Measurements from ENCODE around the gene RASGRP4.
"Not testable (repeated sequence)": the region's sequence is repeated elsewhere in the genome, so short reads cannot be mapped to it uniquely, and the experiment has no call there.

Gene RASGRP4

DNA sequence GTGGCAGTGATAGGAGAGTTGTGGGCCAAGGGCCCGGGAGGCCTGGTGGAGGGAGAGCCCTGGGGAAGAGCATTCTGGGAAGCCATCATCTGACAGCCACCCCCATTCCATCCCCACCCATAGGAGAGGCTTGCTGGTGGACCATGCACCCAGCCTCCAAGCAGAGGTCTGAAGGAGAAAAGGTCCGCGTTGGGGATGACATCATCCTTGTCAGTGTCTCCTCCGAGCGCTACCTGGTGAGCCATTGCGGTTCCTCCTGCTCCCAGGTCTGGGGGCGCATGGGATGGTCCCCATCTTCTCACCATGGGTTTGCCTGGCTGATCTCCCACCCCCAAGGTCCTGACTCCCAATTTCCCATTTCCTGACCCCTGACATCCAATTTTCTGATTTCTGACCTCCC is 18.0 kb upstream of the RASGRP4 start:
- DNase-seq: no peak

DNA sequence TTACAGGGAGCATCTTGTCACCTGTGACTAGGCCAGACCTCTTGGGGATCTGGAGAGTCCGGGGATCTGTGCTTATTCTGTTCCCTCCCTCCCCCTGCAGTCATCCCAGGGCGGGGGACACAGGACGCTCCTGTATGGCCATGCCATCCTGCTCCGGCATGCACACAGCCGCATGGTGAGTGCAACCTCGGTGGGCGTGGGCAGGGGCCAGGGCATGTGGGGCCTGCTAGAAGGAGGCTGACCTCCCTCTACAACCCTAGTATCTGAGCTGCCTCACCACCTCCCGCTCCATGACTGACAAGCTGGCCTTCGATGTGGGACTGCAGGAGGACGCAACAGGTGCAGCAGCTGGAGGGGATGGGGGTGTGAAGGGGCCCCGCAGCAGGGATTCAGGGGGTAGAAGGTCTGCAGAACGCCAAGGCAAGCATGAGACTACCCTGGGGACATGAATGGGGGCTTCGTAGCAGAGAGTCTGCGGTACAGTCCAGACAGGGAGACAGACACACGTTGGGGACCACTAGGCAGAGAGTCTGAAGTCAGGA is 17.5 kb upstream of the RASGRP4 start:
- DNase-seq: no peak

DNA sequence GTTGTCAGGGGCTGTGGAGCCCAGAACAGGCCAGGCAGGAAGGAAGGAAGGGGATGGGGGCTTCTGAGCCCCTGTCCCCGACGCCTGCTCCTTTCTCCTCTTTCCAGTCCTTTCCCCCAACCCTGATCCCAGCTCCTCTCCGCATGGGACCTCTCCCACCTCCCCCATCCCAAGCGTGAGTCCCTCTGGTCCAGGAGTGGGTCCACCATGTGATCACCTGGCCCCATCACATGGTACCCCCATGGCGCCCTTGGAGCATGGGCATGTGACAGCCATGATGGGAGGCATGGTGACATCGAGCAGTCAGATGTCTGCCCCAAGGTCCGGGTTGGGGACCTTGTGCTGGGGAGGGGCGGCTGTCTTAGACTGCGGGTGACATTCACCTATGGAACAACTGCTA is 16.7 kb upstream of the RASGRP4 start:
- DNase-seq: no peak

DNA sequence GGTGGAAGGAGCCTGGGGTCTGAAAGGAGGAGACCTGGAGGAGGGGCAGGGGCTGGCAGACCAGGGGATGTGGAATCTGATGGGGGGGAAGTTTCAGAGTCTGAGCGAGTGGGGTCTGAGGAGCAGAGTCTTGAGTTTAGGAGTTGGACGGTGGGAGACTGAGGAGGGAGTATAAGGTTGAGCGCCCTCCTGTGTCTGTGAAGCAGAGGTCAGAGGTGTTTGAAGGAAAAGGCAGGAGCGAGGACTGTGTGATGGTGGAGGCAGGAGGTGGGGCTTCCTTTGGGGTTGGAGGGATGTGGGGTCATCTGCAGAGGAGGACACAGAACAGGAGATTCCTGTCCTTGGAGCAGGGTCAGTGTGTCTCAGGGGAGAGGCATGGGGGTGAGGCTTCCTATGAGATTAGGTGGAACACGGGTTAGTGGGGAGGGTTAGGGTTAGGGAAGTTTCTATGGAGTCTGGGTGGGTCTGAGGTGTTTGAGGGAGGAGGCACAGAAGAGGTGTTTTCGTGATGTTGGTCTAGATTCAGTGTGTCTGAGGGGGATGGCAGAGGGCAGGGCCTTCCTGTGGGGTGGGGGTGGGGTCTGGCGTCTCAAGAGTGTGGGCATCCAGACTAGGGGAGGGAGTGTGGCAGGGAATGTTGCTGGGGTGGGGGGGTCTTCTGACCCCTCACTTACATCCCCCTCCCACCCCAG is 15.8 kb upstream of the RASGRP4 start:
- DNase-seq: no peak

DNA sequence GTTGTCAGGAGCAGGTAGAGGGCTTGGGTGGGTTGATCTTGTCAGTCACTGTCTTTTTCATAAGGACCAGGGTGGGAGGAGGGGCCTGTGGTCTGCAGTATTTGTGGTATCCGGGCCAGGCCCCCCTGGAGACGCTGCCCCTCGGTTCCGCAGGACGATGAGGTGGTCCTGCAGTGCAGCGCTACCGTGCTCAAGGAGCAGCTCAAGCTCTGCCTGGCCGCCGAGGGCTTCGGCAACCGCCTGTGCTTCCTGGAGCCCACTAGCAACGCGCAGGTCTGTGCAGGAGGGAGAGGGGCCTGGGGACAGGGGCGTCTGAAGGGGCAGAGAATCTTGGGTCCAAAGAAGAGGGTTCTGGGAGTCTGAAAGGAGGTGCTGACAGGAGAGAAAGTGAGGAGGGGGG is 14.6 kb upstream of the RASGRP4 start:
- no peak for DNase-seq

DNA sequence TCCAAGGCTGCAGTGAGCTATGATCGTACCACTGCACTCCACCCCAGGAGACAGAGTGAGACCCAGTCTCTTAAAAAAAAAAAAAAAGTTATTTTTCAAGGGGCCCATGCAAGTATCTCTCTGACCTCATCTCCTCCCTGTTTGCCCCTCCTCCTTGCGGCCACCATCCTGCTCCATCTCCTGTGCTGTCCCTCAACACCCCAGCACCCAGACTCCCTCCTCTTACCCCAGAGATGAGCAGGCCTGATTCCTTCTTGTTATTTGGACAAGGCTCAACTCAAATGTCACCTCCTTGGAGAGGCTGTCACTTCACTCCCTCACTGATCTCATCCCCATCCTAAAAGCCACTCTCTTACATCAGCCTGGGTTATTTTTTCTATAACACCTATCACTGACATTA is 11.9 kb upstream of the RASGRP4 start:
- DNase-seq: no peak

DNA sequence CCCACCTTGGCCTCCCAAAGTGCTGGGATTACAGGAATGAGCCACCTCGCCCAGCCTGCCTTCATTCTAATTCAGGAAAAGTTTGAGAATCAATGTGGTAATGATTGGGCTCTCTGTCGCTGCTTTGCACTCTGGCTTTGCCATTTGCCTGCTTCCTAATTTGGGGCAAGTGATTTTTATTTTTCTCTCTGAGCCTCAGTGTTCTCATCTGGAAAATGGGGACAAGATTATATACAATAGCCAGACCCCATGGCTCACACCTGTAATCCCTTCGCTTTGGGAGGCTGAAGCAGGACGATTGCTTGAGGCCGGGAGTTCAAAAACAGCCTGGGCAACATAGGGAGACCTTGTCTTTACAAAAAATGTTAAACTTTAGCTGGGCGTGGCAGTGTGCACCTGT is 11.3 kb upstream of the RASGRP4 start:
- DNase-seq: no peak

DNA sequence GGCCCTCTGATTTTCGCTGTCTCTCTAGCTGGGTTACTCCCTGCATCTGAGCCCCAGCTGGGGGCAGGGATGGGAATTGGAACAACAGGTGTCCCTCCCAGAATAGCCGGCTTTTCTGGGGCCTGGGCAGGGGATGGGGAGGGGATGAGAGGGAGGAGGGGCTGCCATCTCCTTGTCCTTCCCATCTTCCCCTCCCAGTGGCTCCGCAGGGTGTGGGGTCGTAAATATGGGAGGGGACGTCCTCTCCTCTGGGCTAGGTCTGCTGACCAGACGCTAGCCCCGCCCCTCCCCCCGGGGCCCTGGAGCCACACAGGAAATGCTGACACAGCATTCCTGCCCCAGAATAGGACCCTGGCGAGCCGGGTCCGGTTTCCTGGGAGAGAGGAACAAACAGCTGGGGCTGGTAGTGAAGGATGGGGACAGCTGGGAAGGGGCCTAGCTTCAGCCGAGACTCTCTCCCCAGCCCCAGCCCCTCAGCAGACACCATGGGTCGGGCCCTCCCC is 8.6 kb upstream of the RASGRP4 start:
- no peak for DNase-seq

DNA sequence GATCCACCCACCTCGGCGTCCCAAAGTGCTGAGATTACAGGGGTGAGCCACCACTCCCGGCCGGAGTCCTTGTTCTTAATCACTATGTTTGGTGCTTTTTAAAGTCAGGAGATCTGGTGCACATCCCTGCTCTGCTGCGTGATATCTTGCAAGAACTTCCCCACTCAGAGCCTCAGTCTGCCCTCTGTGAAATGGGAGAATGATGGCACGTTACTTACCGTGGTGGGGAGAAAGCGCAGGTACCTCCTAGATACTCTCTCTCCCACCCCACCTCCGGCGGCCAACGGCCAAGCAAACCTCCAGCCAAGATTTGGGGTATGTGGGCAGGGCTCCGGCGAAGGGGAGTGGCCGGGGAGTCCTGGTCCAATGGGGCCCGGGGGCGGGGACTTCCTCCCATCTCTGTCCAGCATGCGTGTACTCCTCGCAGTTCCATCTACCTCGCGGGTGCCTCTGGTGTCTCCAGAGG is 7.3 kb upstream of the RASGRP4 start, which contains the start of gene RYR1:
RYR1 (plus strand) TSS at position 424 of the 466 bp plus-strand sequence. CDS start 139 bp downstream, outside the sequence.
- DNase-seq: no peak

DNA sequence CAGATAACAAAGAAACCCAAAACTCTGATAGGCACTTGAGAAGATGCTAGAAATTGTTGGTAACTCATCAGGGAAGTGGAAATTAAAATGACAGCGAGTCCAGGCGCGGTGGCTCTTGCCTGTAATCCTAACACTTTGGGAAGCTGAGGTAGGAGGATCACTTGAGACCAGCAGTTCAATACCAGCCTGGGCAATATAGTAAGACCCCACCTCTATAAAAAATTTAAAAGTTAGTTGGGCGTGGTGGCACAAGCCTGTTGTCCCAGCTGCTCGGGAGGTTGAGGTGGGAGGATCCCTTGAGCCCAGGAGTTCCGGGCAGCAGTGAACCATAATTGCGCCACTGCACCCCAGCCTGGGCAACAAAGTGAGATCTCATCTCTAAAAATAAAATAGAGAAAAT is 4.9 kb upstream of the RASGRP4 start:
- DNase-seq: no peak

DNA sequence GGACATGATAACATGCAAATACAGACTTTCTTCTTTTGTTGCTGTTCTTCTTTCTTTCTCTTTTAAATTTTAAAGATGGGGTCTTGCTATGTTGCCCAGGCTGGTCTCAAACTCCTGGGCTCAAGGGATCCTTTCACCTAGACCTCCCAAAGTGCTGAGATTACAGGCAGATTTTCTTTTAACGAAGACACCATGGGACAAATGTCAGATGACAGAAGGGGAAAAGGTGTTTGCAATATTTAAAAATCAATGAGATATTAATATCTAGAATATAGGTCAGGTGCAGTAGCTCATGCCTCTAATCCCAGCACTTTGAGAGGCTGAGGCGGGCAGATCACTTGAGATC is 3.8 kb upstream of the RASGRP4 start:
- no peak for DNase-seq

DNA sequence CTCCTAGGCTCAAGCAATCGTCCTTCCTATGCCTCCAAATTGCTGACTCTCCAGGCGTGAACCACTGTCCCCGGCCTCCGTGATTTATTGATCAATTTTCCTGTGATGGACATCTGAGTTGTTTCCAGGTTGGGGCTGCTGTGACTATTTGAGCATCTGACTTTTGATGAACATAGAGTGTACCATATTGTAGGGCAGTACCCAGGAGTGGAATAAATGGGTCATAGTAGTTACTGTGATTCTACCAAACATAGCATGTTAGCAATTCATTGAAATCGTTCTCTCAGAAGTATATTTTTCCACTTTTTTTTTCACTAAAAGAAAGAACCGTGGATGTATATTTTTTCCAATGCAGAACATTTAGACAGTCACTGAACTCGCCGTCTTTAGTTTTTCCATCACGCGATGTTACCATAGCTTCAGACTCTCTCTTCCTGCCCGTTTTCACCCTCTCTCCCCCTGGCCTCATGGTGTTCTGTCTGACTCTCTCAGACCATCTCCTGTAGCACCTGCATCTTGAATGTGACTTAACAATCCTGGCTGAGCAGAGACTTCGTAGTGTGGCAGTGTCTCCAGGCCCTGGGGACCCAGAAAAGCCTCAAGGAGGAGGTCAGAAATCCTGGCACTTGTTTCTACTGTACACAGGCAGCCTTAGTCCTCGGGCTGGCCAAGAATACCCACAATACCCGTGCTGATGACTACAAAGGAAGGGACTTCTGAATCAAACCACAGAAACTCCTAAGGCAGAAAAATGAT is 3.2 kb upstream of the RASGRP4 start:
- no peak for DNase-seq

DNA sequence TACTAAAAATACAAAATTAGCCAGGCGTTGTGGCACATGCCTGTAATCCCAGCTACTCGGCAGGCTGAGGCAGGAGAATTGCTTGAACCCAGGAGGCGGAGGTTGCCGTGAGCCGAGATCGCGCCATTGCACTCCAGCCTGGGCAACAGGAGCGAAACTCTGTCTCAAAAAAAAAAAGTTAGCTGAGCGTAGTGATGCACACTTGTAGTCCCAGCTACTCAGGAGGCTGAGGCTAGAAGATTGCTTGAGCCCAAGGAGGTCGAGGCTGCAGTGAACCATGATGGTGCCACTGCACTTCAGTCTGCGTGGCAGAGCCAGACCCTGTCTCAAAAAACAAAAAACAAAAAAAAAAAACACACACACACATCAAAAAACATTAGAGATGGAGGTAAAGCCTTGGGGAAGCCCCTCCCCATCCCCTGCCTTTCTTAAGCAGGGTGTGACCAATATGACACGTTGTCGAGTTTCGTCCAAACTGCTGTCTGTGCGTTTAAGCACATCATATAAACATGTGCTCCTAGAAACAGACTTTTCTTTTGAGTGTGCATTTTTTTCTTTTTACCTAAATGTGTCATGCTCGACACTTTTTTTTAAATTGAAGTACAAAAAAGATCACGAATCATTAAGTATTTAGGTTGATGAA is 1.1 kb upstream of the RASGRP4 start:
- not testable (repeated sequence) for DNase-seq

DNA sequence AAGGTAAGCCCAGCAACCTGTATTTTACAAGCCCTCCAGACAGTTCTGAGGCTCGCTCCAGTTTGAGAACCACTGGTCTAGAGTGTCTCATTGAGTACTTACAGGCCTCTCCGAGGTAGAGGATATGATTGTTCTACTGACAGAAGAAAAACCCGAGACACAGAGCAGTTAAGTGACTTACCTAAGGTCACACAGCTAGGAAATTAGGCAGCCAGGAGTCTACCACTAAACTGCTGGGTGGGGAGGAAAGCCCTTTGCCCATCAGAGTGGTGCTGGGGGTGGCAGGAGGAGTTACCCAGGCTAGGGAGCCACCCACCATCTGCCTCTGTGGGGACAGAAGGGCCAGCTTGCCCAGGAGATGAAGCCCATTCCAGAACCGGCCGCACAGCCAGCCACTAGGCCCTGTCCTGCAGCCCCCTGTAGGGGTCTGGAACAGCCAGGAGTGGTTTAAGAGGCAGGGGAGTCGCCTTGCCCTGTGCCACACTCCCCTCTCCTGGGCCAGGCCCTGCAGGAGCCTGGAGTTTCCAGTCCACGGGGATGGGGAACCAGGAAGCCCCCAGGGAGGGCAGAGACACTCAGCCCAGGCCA is 703 bp downstream of the RASGRP4 start:
- no peak for DNase-seq

DNA sequence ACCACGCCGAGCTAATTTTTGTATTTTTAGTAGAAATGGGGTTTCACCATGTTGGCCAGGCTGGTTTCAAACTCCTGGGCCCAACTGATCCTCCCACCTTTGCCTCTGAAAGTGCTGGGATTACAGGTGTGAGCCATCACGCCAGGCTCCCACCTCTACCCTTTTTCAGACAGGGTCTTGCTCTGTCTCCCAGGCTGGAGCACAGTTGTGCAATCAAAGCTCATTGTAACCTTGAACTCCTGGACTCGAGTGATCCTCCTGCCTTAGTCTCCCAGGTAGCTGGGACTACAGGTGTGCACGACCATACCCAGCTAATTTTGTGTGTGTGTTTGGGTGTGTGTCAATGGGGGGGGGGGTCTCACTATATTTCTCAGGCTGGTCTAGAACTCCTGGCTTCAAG is 1.7 kb downstream of the RASGRP4 start:
- DNase-seq: no peak

DNA sequence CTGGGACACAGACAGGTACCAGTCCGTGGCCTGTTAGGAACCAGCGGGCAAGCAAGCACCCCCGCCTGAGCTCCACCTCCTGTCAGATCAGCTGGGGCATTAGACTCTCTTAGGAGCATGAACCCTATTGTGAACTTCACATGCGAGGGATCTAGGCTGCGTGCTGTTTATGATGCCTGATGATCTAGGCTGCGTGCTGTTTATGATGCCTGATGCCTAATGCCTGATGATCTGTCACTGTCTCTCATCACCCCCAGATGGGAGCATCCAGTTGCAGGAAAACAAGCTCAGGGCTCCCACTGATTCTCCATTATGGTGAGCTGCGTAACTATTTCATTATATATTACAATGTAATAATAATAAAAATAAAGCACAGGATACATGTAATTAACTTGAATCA is 3.6 kb downstream of the RASGRP4 start:
- DNase-seq: no peak

DNA sequence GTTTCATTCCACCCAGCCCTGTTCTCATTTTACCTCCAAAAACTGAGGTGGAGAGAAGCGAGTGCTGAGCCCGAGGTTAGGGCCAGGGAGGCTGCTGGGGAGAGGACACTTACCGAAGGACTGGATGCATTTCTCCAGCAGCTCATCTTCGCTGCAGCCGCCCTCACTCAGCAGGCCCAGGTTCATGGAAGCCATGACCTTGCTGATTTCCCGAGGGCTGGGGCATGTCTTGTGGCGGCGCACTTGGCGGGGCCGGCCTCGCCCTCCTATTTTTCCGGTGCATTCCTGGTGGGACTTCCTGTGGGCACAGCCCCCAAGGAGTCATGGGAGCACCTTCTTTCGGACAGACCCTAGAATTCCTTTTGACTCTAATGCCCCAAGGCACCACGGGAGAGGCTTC is 4.2 kb downstream of the RASGRP4 start:
- DNase-seq: no peak

DNA sequence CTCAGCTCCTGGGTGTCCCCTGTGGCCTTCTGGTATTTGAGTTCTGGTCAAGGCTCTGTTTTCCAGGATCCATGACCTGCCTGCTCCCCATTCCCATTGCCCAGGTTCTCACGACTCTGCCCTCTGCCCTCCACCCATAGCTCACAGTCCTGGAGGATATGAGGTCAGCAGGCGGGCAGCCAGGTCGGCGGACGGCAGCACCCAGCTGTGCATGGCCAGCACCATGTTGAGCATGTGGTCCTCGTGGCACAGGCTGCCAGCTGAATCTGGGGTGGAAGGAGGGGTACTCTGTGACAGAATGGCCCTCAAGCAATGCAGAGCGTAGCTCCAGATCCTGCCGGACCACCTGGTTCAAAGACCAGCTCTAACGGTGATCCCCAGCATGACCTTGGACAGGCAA is 5.1 kb downstream of the RASGRP4 start:
- DNase-seq: no peak

DNA sequence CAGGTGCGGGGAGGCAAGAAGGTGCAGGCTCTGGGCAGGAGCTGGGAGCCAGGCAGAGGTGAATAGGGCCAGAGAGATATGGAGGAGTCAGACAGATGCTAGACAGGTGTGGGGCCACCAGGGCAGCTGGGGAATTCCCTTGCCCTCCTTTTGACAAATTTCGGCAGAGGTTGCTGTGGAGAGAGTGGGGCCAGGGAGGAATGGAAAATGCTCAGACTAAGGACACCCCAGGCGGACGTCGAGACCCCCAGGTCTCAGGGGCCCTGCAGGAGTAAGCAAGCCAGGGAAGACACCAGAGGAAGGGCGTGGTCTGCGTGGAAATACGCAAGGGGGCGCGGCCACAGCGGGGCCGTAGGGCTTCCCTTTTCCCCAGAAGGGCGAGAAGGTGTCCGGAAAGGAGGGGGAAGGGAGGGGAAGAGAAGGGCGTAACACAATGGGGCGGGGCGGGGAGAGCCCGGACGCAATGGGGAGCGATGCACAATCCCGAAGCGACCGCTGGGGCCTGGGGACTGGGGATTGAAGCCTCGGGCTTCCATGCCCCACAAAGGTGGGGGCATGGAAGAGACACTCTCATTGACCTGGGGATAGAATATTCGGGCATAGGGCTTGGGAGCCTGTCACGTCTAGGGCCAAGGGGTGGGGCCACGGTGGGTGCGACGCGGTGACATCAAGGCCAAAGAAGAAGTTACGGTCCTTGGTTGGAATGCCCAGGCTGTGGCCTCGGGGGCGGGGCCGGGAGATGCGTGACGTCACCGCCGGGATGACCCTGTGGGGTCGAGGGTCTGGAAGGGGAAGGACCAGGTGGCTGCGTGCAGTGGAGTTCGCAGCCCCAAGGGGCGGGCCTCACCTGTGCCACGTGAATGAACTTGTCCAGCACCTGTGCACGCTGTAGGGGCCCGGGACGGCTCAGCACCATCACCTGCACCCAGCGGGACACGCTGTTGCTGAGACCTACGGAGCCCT is 8.2 kb downstream of the RASGRP4 start:
- DNase-seq: no peak

DNA sequence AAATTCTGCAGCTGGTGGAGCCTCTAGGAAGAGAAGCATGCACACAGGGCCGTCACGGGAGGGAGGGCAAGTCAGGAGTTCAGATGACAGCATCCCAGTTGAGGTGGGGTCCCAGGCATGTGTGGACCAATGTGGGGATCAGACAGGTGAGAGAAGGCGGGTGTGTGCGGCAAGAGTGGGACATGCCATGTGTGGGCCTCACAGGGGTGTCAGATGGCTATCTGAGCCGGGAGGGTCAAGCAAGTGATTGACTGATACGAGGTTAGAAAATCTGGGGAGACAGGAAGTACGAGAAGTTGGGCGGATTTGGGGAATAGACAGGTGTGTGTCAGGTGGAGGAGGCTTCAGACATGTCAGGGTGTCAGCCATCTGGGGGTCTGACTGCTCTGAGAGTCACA is 8.9 kb downstream of the RASGRP4 start:
- DNase-seq: no peak

DNA sequence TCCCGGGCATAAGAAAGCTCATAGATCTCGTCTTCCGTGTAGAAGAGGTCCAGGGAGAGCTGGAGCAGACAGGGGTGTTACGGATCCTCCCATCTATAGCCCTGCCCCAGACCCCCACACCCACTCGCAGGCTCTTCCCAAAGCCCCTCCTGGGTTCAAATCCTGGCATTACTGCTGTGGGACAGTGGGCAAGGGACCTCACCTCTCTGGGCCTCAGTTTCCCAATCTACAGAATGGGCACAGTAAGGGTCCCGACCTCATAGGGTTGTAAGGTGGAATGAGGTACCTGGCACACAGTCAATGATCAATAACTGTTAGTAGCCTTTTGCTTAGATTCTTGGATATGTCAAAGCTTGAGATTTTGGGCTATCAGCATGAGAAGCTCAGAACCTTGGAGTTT is 12.6 kb downstream of the RASGRP4 start:
- no peak for DNase-seq

DNA sequence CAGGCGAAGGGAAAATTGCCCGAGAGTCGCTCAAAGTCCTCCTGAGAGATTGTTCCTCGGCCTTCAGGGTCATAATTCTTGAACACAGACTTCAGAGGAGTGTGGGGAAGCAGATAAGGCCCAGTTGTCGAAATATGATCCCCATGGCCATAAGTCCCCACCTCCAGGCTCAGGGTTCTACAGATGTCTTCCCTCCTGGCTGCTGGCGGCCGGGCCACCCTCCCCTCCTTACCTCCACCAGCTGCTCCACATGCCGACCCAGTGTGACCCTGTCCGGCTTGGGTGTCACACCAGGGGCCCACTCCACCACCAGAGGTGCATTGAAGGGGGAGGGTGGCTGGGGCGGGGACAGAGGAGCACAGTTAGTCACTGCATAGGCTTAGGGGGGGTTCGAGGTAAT is 13.1 kb downstream of the RASGRP4 start:
- DNase-seq: no peak

Data from NCI-H1694 (cell line).